SU-DHL-6 (cell line): ENCODE results near the gene ARL5A.

Source experiments
- H2AFZ ChIP-seq: fragments of 200-600 bp; sonication (generic); 2 replicates; pipeline ENCODE4 v1.6.1; 2014; ENCODE audit warnings: low read depth, mild to moderate bottlenecking, moderate library complexity, mixed read lengths, antibody characterized with exemption, low read length; ENCODE audit not compliant: severe bottlenecking
- H3F3A ChIP-seq: fragments of 200-600 bp; shearing (Covaris generic); 2 replicates; pipeline ENCODE4 v1.6.0; 2016; ENCODE audit warnings: antibody characterized with exemption, mild to moderate bottlenecking; ENCODE audit not compliant: insufficient read depth
- H3K27ac ChIP-seq: fragments of 200-600 bp; sonication (generic); 2 replicates; pipeline ENCODE4 v1.5.1; 2016; ENCODE audit warnings: low read depth, mild to moderate bottlenecking, low read length, moderate library complexity, mixed read lengths
- H3K27me3 ChIP-seq: fragments of 200-600 bp; sonication (generic), shearing (Covaris generic); 2 replicates; pipeline ENCODE4 v1.6.0; 2014; ENCODE audit warnings: mild to moderate bottlenecking, low read length
- H3K36me3 ChIP-seq: fragments of 200-600 bp; sonication (generic); 2 replicates; pipeline ENCODE4 v1.6.1; 2014; ENCODE audit warnings: mild to moderate bottlenecking, low read length, mixed read lengths
- H3K4me2 ChIP-seq: fragments of 300-600, 200-600 bp; shearing (Covaris generic), sonication (generic); 2 replicates; pipeline ENCODE4 v1.6.0; 2014; ENCODE audit warnings: low read length, low read depth, mild to moderate bottlenecking; ENCODE audit not compliant: poor library complexity, severe bottlenecking
- H3K4me3 ChIP-seq: fragments of 200-600 bp; sonication (generic); 2 replicates; pipeline ENCODE4 v1.5.1; 2014; ENCODE audit warnings: antibody characterized with exemption, low read length, mild to moderate bottlenecking, mixed read lengths; ENCODE audit not compliant: insufficient read depth, poor library complexity, severe bottlenecking
- H3K79me2 ChIP-seq: fragments of 200-600 bp; sonication (generic); 2 replicates; pipeline ENCODE4 v1.6.1; 2014; ENCODE audit warnings: mild to moderate bottlenecking, low read length, moderate library complexity; ENCODE audit not compliant: insufficient read depth
- H3K9ac ChIP-seq: fragments of 200-600 bp; sonication (generic); 2 replicates; pipeline ENCODE4 v1.7.0; 2014; ENCODE audit warnings: mild to moderate bottlenecking, low read length
- H3K9me2 ChIP-seq: fragments of 200-600 bp; sonication (generic); replicated peaks from 2 replicates; pipeline ENCODE4 v1.6.1; 2014; ENCODE audit warnings: low read length; ENCODE audit not compliant: insufficient read depth
- H3K9me3 ChIP-seq: fragments of 200-600 bp; sonication (generic); 2 replicates; pipeline ENCODE4 v1.6.1; 2014; ENCODE audit warnings: low read length, mixed read lengths; ENCODE audit not compliant: insufficient read depth
- H4K20me1 ChIP-seq: fragments of 200-600 bp; sonication (generic); 2 replicates; pipeline ENCODE4 v1.6.1; 2014; ENCODE audit warnings: low read depth, mild to moderate bottlenecking, antibody characterized with exemption, low read length, moderate library complexity, mixed read lengths
- CTCF ChIP-seq: fragments of 200-600 bp; sonication (generic); IDR thresholded peaks from one replicate; pipeline ENCODE4 v1.5.1; 2017; ENCODE audit warnings: antibody characterized with exemption, mild to moderate bottlenecking, low read length, moderate library complexity; ENCODE audit not compliant: insufficient read depth, poor library complexity, severe bottlenecking
- EZH2phosphoT487 ChIP-seq: fragments of 200-600 bp; sonication (generic), shearing (Covaris generic); conservative IDR thresholded peaks from 2 replicates; pipeline ENCODE4 v1.6.1; 2018; ENCODE audit warnings: mild to moderate bottlenecking, antibody characterized with exemption, low read length, moderate library complexity, mixed read lengths

Gene ARL5A

DNA sequence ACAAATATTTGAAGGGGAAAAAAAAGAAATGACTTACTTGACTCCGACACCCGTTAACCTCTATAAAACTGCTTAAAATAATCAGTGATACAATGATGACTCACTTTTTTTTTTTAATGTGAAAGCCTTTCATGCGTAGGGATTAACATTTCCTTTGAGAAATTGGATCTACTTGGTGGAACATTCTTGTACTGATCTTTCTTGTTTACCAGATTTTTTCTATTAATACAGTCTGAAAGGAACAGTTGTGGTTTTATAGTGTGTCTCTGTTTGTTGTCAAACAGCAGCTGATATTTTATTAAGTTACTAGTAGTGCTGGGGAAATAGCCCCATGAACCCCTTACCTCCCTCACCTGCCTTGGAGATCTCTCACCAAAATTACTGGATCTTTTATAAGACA lies 53.7 kb downstream of the ARL5A start:
- TF ChIP-seq EZH2phosphoT487 (no peak), CTCF (no peak)
- H3F3A ChIP-seq = peaks cover 7% of the 10 kb centered on the region; the same call in 1 of the 2 replicates
- no peaks in the 10 kb centered on the region for H4K20me1 ChIP-seq
- H3K36me3 ChIP-seq = 0 out of 2 replicates have a peak, but pooled peaks cover 7% of the 10 kb centered on the region
- H3K4me2 ChIP-seq = no peak overlapping the region
- no peak overlapping the region for H3K9ac ChIP-seq
- H2AFZ ChIP-seq = no peak overlapping the region
- no peak overlapping the region for H3K27ac ChIP-seq
- H3K27me3 ChIP-seq = no peaks in the 10 kb centered on the region
- no peaks in the 10 kb centered on the region for H3K79me2 ChIP-seq
- H3K9me2 ChIP-seq = no peaks in the 10 kb centered on the region
- no peaks in the 10 kb centered on the region for H3K9me3 ChIP-seq
- no peak overlapping the region for H3K4me3 ChIP-seq

DNA sequence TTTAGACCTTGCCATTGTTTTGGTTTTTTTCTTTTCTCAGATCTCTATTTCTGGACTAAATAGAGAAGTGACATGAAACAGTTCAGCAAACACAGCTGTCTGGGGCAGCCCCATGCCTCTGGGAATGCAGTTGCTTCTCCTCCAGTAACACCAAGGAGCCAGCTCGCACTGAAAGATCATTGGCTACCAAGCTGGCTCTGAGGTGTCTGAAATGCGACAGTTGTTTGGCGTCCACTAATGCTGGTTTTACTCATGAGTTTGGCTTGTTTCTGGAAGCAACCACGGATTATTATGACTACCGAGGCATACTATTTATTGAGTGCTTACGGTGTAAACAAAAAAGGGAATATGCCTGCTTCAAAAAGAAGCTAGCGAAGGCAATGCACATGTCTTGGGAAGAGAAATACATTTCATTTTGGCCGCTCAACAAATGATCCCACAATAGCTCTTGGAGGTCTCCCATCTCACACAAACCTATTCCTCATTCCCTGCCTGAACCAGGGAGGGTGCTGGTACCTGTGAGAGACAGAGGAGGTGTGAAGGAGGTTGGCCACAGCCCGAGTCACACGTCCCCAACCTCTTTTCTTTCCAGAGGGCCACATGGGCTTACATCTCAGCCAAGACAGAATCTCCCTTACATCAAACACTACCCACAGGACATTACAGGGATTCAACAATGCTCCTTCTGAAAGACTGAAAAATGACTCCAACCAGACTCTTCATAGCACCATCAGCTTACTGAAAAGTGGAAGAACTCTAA lies 56.4 kb downstream of the ARL5A start:
- H3K79me2 ChIP-seq = no peaks in the 10 kb centered on the region
- no peak overlapping the region for H2AFZ ChIP-seq
- H3K27ac ChIP-seq = no peak overlapping the region; the same call in 1 of the 2 replicates
- no peaks in the 10 kb centered on the region for H4K20me1 ChIP-seq
- no peak overlapping the region for H3K4me3 ChIP-seq
- H3K36me3 ChIP-seq = 0 out of 2 replicates have a peak, but pooled peaks cover 4% of the 10 kb centered on the region
- TF ChIP-seq CTCF (no peak), EZH2phosphoT487 (no peak)
- H3K9me3 ChIP-seq = no peaks in the 10 kb centered on the region
- H3F3A ChIP-seq = peaks cover 7% of the 10 kb centered on the region; the same call in 1 of the 2 replicates
- no peaks in the 10 kb centered on the region for H3K9me2 ChIP-seq
- H3K27me3 ChIP-seq = no peaks in the 10 kb centered on the region
- H3K9ac ChIP-seq = no peak overlapping the region
- H3K4me2 ChIP-seq = peak overlapping the region; percentile 32

DNA sequence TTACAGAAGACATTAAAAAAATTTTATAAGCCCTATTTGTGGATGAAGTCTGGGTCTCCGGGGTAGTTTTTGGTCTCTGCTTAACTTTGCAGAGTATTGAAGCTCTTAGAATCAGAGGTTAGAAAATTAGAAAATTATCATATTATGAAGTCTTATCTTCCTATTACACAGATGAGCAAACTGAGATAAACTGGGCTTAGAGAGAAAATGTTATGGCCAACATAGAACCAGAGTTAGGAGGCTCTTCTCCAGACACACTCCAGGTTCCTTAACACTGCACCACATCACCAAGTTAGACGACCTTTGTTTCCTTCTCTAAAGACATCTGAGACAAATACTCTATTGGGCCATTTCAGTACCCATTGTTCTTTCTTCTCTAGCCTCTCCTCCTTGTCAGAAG lies 57.2 kb downstream of the ARL5A start:
- peak overlapping the region; percentile 32 for H3K4me2 ChIP-seq

DNA sequence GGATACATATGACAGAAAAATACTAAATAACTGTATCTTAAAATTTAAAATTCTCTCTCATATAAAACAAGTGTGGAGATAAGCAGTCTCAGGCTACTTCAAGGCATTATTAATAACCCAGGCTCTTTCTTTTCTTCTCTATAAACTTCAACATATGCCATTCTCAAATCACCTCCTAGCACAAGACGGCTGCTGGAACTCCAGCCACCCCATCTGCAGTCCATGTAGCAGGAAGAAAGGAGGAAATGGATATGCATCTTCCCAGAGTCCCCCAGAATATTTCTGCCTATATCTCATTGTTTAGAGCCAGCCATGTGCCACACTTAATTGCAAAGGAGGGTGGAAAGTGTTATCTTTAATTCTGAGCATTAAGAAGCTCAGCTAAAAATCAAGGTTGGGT lies 58.6 kb downstream of the ARL5A start:
- Histone ChIP-seq H3K4me2 (no peak overlapping the region), H3K79me2 (no peaks in the 10 kb centered on the region), H3K36me3 (0 out of 2 replicates have a peak, but pooled peaks cover 4% of the 10 kb centered on the region), H3K4me3 (no peak overlapping the region), H3K27me3 (no peaks in the 10 kb centered on the region), H3K27ac (no peak overlapping the region), H3K9ac (no peak overlapping the region), H3K9me3 (no peaks in the 10 kb centered on the region), H2AFZ (no peak overlapping the region), H3F3A (peaks cover 7% of the 10 kb centered on the region; the same call in 1 of the 2 replicates), H4K20me1 (no peaks in the 10 kb centered on the region), H3K9me2 (no peaks in the 10 kb centered on the region)
- no peak for TF ChIP-seq EZH2phosphoT487
- no peak for TF ChIP-seq CTCF

More for the DNA sequence above, 57.2 kb downstream of the ARL5A start:
- H3K9me3 ChIP-seq = no peaks in the 10 kb centered on the region
- H3K27ac ChIP-seq = peak overlapping the region; percentile 44
- no peaks in the 10 kb centered on the region for H3K27me3 ChIP-seq
- H4K20me1 ChIP-seq = no peaks in the 10 kb centered on the region
- peaks cover 7% of the 10 kb centered on the region; the same call in 1 of the 2 replicates for H3F3A ChIP-seq
- no peak overlapping the region for H3K4me3 ChIP-seq
- no peak overlapping the region for H2AFZ ChIP-seq
- no peaks in the 10 kb centered on the region for H3K79me2 ChIP-seq
- H3K9ac ChIP-seq = no peak overlapping the region
- no peaks in the 10 kb centered on the region for H3K9me2 ChIP-seq
- 0 out of 2 replicates have a peak, but pooled peaks cover 4% of the 10 kb centered on the region for H3K36me3 ChIP-seq
- TF ChIP-seq EZH2phosphoT487 = no peak
